Endodermal cell (in vitro differentiated cells): ENCODE data around the gene PDE5A. TPM values are rescaled to one million over a fixed set of nuclear protein-coding genes. Genes with fewer than 3 reads are reported as not detected.

ENCODE experiments used
- DNase-seq: peaks from one replicate; pipeline ENCODE4 v3.0.0-alpha.2; 2017
- H3K27ac ChIP-seq: 2 replicates; pipeline ENCODE4 v1.5.1; 2013; ENCODE audit warnings: mild to moderate bottlenecking, low read depth, low read length, moderate library complexity
- H3K27me3 ChIP-seq: 2 replicates; pipeline ENCODE4 v1.6.1; 2013; ENCODE audit warnings: mild to moderate bottlenecking, low read length, moderate library complexity; ENCODE audit not compliant: insufficient read depth, control insufficient read depth, poor library complexity, severe bottlenecking
- H3K36me3 ChIP-seq: 2 replicates; pipeline ENCODE4 v1.7.0; 2013; ENCODE audit warnings: mild to moderate bottlenecking, low read length, moderate library complexity; ENCODE audit not compliant: control insufficient read depth, insufficient read depth
- H3K4me1 ChIP-seq: one replicate; pipeline ENCODE4 v1.7.0; 2013; ENCODE audit warnings: low read length; ENCODE audit not compliant: control insufficient read depth, insufficient read depth
- H3K4me3 ChIP-seq: 2 replicates; pipeline ENCODE4 v1.5.1; 2013; ENCODE audit warnings: mild to moderate bottlenecking, low read length, moderate library complexity
- H3K9ac ChIP-seq: 2 replicates; pipeline ENCODE4 v1.6.1; 2013; ENCODE audit warnings: mild to moderate bottlenecking, low read length, moderate library complexity; ENCODE audit not compliant: poor library complexity, severe bottlenecking; ENCODE audit errors: extremely low read depth
- H3K9me3 ChIP-seq: 2 replicates; pipeline ENCODE4 v1.6.1; 2013; ENCODE audit warnings: mild to moderate bottlenecking, low read length, moderate library complexity; ENCODE audit not compliant: control insufficient read depth
- H3K27ac Mint-ChIP-seq: 2 replicates; pipeline ENCODE4 v1.8.0; 2020; ENCODE audit warnings: mixed read lengths
- H3K27me3 Mint-ChIP-seq: 2 replicates; pipeline ENCODE4 v1.8.0; 2021; ENCODE audit warnings: mild to moderate bottlenecking, mixed read lengths; ENCODE audit not compliant: insufficient read depth
- H3K36me3 Mint-ChIP-seq: 2 replicates; pipeline ENCODE4 v1.8.0; 2020; ENCODE audit warnings: low read depth, mixed read lengths
- H3K4me1 Mint-ChIP-seq: 2 replicates; pipeline ENCODE4 v1.8.0; 2020; ENCODE audit warnings: mixed read lengths
- H3K4me3 Mint-ChIP-seq: 2 replicates; pipeline ENCODE4 v1.8.0; 2020; ENCODE audit warnings: mild to moderate bottlenecking, moderate library complexity, mixed read lengths
- H3K9me3 Mint-ChIP-seq: 2 replicates; pipeline ENCODE4 v1.8.0; 2020; ENCODE audit warnings: mild to moderate bottlenecking, mixed read lengths
- WGBS, 2 experiments: methylation state at CpG; one replicate each; pipeline versions ENCODE4 v1.1.5 to v1.1.7; 2013; ENCODE audit warnings: missing lambda C conversion rate in 2 of 2, mixed read lengths in 1 of 2; ENCODE audit not compliant: insufficient coverage in 1 of 2, insufficient read length in 1 of 2; 5-methylcytosine and 5-hydroxymethylcytosine counted together
- total RNA-seq, 2 donors: library from RNA; stranded (reverse); fragmentation: NEBNext Ultra II Directional in 1 of 2; extraction: Animal tissue kit (Norgen Biotek cat#: 25700) in 1 of 2; gene quantifications; 2 replicates in 1 of 2; 3 replicates in 1 of 2; pipeline ENCODE4 v1.2.1, GENCODE V29; 2021
- TF ChIP-seq, protein P1 (sequence below): fragments of 200-600 bp; sonication (generic); conservative IDR thresholded peaks from 2 replicates; pipeline ENCODE4 v1.5.0; 2021; ENCODE audit warnings: antibody characterized with exemption, mild to moderate bottlenecking

The PDE5A gene
- total RNA-seq, 2 donors from 2014 or later, result 36.3 to 37.8 TPM

DNA sequence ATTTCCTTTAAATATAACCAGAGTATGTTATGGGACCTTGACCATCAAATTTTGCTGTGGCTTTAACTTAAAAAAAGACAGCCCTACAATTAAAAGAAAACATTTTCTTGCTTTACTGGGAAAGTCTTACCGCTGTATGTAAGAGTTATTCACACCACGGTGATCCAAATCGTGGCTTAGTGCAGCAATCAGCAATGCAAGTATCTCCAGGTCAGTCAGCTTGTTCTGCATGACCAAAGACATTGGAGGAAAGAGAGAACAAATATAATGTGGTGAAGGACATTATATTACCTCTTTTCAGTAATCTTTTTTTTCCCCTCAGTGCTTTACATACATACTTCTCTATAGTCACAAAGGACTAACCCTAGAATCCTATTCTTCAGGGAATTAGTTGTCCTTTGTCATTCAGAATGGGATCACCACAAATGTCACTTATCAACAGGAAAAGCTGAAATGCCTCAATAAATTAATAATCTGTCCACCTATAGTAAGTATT, 109.6 kb downstream of the PDE5A start:
- H3K27ac ChIP-seq, result no peak overlapping the region
- no peaks in the 10 kb centered on the region for H3K4me1 ChIP-seq
- H3K4me3 ChIP-seq, result no peak overlapping the region
- Mint-ChIP-seq H3K27me3 (no peaks in the 10 kb centered on the region), H3K27ac (no peak overlapping the region), H3K4me3 (no peak overlapping the region), H3K36me3 (peaks cover 18% of the 10 kb centered on the region), H3K9me3 (no peaks in the 10 kb centered on the region), H3K4me1 (no peaks in the 10 kb centered on the region)
- H3K36me3 ChIP-seq, result peaks cover 51% of the 10 kb centered on the region
- 87 to 88% methylated on average over 3 of the region's 3 CpGs for WGBS, 2 experiments
- H3K27me3 ChIP-seq, result no peaks in the 10 kb centered on the region
- no peak overlapping the region for H3K9ac ChIP-seq
- DNase-seq, result no peak
- no peaks in the 10 kb centered on the region for H3K9me3 ChIP-seq
- TF ChIP-seq, protein P1, sequence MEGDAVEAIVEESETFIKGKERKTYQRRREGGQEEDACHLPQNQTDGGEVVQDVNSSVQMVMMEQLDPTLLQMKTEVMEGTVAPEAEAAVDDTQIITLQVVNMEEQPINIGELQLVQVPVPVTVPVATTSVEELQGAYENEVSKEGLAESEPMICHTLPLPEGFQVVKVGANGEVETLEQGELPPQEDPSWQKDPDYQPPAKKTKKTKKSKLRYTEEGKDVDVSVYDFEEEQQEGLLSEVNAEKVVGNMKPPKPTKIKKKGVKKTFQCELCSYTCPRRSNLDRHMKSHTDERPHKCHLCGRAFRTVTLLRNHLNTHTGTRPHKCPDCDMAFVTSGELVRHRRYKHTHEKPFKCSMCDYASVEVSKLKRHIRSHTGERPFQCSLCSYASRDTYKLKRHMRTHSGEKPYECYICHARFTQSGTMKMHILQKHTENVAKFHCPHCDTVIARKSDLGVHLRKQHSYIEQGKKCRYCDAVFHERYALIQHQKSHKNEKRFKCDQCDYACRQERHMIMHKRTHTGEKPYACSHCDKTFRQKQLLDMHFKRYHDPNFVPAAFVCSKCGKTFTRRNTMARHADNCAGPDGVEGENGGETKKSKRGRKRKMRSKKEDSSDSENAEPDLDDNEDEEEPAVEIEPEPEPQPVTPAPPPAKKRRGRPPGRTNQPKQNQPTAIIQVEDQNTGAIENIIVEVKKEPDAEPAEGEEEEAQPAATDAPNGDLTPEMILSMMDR, result no peak

DNA sequence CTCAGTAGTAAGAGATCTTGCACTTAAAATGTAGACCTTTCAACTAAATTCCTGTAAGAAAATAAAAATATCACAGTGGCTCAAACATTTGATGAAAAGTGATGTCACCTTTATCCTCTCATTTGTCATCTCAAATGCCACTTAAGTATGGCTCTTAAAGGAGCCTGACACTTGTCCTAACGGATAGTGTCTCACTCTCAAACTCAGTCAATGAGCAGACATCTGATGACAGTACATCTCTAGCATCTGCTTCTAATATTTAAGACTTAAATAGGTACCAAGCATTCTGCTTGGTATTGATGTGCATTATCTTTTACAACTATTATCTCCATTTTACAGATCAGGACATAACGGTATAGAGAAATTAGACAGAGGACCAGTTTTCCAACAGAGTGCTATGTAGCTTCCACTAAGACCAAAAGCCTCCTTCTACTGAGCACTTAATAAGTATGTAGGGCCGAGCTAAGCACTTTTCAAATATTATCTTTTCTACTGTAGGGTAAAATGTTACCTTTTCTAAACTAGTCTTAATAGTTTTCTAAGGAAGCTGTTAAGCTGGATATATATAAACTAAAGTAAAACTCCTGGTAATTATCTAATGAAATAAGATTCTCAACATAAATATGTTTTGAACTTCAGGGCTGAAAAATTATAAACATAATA, 110.2 kb downstream of the PDE5A start:
- peaks cover 57% of the 10 kb centered on the region for H3K36me3 ChIP-seq
- Mint-ChIP-seq H3K36me3 (peaks cover 22% of the 10 kb centered on the region), H3K27me3 (no peaks in the 10 kb centered on the region), H3K27ac (no peak overlapping the region), H3K4me3 (no peak overlapping the region), H3K4me1 (no peaks in the 10 kb centered on the region), H3K9me3 (no peaks in the 10 kb centered on the region)
- no peaks in the 10 kb centered on the region for H3K27me3 ChIP-seq
- TF ChIP-seq, protein P1, result no peak
- H3K9ac ChIP-seq, result no peak overlapping the region
- 93 to 100% methylated on average over 2 of the region's 3 CpGs for WGBS, 2 experiments
- H3K27ac ChIP-seq, result no peak overlapping the region
- H3K4me3 ChIP-seq, result no peak overlapping the region
- H3K9me3 ChIP-seq, result no peaks in the 10 kb centered on the region
- DNase-seq, result no peak
- H3K4me1 ChIP-seq, result no peaks in the 10 kb centered on the region

DNA sequence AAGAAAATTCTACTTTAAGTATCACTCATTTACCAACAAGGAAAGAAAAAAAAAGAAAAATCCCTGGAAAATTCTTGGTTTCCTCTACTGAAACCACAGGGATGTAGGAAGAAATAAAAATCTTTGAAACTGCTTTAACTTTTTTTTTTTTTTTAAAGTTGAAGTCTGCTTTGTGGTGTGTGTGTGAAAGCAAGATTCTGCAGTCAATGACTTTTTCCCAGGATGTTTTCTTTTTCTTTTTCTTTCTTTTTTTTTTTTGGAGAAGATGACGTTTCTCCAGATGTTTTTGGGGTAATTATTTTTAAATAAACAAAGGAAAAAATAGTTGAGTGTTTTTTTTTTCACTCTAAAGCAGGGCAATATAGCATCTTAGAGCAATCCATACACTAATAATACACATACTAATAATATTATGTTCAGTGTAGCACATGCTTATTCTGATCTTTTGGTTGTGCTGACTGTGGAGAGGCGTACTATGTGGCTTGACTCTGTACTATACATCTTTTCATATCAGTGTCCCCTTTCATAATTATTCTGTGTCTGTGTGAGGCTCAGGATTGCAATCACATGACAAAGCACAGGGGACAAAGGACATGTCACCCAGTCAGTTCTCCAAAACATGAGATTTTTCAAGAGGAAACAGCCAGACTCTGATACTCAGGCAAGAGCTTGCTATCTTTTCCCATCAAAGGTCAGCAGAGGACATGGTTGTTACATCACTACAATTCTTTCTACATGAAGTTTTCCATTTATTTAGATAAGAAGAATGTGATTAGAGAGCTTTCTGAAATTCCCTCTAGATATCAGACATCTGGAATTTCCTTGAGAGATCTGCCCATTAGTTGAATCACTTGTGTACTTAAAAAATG, 111.0 kb downstream of the PDE5A start:
- H3K9me3 Mint-ChIP-seq, result no peaks in the 10 kb centered on the region
- H3K9ac ChIP-seq, result no peak overlapping the region
- peaks cover 19% of the 10 kb centered on the region for H3K36me3 Mint-ChIP-seq
- TF ChIP-seq, protein P1, result no peak
- no peak overlapping the region for H3K4me3 Mint-ChIP-seq
- DNase-seq, result no peak
- no peaks in the 10 kb centered on the region for H3K4me1 ChIP-seq
- no peaks in the 10 kb centered on the region for H3K4me1 Mint-ChIP-seq
- 80% methylated on average over 1 of the region's 2 CpGs; no CpG with 5 or more reads in 1 of the 2 experiments for WGBS, 2 experiments
- no peaks in the 10 kb centered on the region for H3K9me3 ChIP-seq
- no peaks in the 10 kb centered on the region for H3K27me3 ChIP-seq
- no peak overlapping the region for H3K27ac ChIP-seq
- H3K4me3 ChIP-seq, result no peak overlapping the region
- no peak overlapping the region for H3K27ac Mint-ChIP-seq
- no peaks in the 10 kb centered on the region for H3K27me3 Mint-ChIP-seq
- H3K36me3 ChIP-seq, result peaks cover 56% of the 10 kb centered on the region
